GM11168 (cell line): ENCODE data around the gene NAT8.
"Not testable (repeated sequence)": the region's sequence is repeated elsewhere in the genome, so short reads cannot be mapped to it uniquely, and the experiment has no call there.

Source experiments
- in situ Hi-C: fragments of 300-500 bp; cut with MboI; formaldehyde crosslinking; loops from one replicate; pipeline ENCODE4 v1.12.0; 2022; ENCODE audit warnings: low sequenced_read_pairs; ENCODE audit not compliant: unreplicated experiment

NAT8 gene

DNA sequence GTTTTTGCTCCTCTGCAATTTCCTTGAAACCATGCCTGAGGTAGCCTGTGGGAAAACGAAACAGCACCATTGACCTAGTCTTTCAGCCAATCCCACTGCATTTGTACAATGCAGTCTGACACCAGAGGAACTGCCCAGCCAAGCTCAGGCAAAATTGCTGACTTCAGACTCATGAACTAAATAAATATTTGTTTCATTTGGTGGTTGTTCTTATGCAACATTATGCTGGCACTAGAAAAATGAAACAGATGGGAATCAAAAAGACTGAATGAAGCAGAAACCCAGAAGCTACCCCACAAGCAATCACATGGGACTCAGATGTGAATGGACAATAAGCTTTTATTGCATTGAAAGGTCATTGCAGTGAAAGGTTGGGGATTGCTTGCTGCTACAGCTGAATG is 1.7 kb downstream of the NAT8 start:
- in situ Hi-C loops, result loop anchor here (5.0 kb wide), 1 partner anchor 62 kb away; no protein-coding TSS in a partner anchor

DNA sequence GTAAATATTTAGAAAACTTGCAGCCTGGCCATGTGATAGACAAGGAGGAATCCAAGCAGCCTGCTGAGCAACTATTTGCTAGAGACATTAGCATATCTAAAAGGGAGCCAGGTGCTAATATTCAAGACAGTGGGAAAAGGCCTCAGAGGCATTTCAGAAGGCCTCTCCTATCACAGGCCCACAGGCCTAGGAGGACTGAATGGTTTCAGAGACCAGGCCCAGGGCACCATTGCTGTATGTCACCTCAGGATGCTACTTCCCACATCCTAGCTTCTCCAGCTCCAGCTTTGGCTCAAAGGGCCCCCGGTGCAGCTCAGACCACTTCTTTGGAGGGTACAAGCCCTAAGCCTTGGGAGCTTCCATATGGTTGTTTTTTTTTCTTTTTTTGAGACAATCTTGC is 3.8 kb downstream of the NAT8 start:
- in situ Hi-C loops, result no loop called here

DNA sequence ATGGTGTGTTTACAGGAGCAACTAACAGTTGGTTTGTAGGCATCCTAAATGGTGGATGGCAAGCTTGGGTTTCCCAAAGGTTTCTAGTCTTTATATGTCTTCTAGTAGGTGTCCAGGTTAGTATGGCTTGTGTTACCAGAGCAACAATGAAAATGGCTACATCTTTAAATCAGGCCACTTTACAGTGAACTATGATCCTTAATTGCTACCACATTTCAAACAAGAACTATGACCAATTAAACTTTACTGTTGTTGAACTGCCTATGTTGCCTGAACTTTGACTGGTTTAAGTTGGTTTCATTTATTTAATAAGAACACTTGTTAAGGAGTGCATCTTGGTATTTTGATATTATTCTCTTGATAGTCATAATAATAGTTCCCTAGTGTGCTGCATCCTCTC is 5.2 kb downstream of the NAT8 start:
- in situ Hi-C loops, result not testable (repeated sequence)

- in situ Hi-C loops, result not testable (repeated sequence)
Observed at GRCh38 chr2:73630662-73631266, 11.5 kb downstream of the NAT8 start.

DNA sequence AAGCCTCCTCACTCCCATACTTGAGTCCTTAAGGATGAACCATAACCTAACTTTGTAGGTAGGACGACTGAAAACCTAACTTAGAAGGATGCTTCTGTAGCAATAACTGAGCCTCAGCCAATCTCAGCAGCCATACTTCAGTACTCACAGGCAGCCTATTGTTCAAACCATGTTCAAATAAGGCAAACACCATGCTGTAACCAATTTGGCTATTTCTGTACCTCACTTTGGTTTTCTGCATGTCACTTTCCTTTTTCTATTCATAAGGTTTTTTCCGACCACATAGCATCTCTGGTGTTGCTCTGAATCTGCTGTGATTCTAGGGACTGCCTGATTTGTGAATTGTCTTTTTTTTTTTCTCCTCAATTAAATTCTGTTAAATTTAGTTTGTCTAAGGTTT is 13.7 kb downstream of the NAT8 start:
- in situ Hi-C loops, result loop anchor here (5.0 kb wide), 1 partner anchor 59 kb away; no protein-coding TSS in a partner anchor

GRCh38 chr2:73626237-73626636 is 16.0 kb downstream of the NAT8 start:
- in situ Hi-C loops, result loop anchor here (5.0 kb wide), 1 partner anchor 61 kb away; no protein-coding TSS in a partner anchor

DNA sequence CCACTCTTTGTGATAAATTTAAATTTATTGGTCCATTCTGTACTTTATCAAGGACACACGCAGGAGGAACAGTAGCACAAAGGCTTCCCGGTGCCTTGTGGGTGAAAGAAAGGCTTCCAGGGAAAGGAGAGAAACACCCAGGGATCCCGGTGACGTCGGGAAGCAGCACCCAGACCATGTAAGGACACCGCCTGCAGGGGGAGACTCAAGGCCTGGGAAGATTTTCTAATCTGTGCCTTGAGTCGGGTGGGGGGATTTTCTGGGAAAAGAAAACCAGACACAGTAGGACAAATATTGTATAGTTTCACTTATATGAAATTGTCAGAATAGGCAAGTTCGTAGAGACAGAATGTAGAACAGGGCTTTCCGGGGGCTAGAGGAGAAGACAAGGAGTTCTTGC is 17.6 kb downstream of the NAT8 start:
- in situ Hi-C loops, result loop anchor here (5.0 kb wide), 1 partner anchor 63 kb away; no protein-coding TSS in a partner anchor

- in situ Hi-C loops, result not testable (repeated sequence)
Observed at GRCh38 chr2:73624036-73624435, 18.2 kb downstream of the NAT8 start.

DNA sequence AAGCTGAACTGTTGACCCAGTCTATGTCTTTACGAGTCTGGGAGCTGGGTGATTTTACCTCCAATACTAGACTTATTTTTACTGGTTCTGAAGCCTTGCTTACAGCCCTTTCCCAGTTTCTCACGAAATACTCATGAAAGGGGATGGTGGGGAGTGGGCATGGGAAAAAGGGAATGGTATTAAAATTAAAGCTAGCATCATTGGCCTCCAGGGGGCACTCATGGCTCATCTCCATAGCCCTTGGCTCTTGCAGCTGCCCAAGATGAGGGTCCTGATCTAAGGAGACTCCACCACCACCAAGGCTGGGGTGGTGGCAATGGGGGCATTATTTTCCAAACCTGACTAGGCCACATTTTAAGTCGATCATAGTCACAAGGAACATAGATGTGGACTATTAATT is 22.3 kb downstream of the NAT8 start:
- in situ Hi-C loops, result not testable (repeated sequence)

DNA sequence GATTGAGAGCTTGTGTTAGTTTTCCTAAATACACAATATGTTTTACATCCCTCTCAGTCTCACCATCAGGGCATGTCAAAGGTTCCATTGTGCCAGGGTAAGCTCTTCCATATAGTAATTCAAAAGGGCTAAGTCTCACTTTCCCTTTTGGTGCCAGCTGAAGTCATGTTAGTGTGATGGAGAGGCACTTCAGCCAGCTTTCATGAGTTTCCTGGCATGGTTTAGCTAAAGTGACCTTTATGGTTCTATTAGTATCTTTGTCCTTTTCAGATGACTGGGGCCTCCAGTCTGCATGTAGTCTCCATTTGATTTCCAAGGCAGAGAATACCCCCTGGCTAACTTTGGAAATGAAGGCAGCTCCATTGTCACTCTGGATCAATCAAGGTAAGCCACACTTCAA is 27.2 kb downstream of the NAT8 start:
- in situ Hi-C loops, result no loop called here

DNA sequence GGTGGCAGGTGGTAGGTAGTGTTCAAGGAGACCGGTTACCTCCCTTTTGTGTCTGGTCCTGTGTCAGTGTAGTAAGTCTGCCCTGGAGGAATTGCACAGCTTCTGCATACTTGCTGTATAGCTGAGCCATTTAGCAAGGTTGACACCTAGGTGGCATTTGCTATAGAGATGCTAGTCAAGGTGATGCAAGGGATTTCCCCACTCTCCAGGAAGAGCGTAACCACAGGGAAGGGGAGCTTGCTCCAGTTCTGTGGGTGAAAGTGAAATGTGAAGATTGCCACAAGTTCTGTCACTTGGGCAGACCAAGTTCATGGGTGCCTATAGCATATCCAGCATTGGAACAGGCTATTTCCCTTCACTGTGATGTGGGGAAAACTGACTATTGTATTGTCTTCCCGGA is 28.1 kb downstream of the NAT8 start:
- in situ Hi-C loops, result no loop called here

DNA sequence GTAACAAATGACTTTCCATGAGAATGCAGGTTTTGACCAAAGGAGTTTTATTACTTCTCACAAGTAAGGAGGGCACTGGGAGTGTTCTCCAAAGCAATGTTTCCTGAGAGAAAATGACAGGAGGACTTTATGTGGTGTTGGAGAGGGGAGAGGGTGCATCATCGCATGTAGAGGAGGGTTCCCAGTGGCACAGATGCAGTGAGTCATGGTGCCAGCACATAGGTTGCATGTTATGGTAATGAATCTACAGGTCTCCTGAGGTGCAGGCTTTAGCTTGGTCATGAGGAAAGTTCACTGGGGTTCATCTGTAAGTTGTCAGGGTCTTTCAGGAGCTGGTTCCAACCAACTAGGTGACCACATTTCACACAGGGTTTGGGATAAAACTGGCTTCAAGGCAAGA is 30.4 kb downstream of the NAT8 start:
- in situ Hi-C loops, result no loop called here

DNA sequence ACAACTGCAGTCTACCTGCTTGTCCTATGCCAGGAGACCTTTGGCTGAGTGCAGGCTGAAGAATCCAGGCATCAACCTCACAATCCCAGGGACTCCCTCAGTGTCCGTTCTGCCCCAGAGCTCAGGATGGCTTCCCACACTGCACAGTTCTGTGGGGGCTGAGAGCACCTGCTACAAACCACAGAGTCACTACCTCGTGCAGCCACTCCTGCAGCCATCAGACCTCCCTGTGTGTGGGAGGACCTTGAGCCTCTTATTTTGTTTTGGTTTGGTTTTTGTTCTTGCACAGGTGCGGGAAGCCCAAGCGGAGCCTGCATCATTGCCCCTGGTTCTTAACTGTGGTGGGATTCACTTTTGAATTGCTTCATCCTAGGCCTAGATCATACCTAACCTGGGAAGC is 31.0 kb downstream of the NAT8 start:
- in situ Hi-C loops, result no loop called here

GRCh38 chr2:73610111-73610510 is 32.1 kb downstream of the NAT8 start:
- in situ Hi-C loops, result no loop called here

DNA sequence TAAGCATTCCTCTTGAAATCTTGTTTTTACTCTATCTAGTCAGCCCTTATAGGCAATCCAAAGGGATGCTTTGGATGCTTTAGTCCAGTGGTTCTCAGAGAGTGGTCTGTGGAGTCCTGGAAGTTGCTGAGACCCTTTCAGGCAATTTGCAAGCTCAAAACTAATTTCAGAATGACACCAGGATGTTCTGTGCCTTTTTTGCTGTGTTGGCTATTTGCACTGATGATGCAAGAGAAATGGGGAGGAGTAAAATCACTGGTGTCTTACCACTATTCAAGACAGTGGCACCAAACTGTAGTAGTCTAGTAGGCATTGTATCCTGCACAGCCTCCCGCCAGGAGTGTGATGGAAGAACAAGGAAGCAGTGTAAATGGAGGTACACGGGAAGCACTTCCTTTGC is 37.6 kb downstream of the NAT8 start:
- in situ Hi-C loops, result not testable (repeated sequence)

DNA sequence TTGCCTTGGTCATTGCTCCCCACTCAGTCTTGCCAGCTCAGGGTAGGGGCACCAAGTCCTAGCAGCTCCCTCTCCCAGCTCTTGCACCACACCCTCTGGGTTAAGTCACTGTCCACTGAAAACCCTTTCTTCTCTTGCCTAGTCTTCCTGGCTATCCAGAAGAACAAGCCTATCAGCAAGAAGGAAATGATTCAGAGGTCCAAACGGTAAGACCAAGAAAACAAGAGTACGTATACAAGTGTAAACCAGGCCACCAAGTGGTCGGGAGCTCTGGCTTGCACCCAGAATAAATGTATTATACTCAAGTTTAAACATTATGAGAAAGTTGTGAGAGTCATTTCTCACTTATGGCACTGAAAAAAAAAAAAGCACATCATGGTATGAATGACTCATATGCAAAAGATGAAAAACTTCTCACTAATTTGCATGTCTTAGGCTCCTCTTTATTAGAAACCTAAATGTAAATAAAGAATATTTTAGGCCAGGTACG is 39.1 kb downstream of the NAT8 start:
- in situ Hi-C loops, result not testable (repeated sequence)

DNA sequence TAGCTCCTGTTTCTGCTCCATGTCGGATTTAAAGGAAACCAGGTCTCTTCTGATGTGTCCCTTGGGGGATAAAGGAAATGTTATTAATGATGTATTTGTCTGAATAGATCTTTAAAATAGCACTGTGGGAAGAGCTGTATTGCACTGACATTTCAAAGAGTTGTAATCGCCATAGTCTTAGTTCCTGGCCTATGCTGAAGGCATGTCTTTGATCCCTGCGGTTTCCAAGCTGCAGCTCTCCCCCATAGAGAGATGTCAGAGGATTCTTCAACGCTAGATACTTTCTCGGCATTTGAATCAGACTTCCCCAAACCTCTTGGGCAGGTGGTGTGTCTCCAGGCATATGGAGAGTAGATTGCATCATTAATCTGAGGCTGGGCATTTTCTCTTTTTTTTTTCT is 40.4 kb downstream of the NAT8 start:
- in situ Hi-C loops, result no loop called here

DNA sequence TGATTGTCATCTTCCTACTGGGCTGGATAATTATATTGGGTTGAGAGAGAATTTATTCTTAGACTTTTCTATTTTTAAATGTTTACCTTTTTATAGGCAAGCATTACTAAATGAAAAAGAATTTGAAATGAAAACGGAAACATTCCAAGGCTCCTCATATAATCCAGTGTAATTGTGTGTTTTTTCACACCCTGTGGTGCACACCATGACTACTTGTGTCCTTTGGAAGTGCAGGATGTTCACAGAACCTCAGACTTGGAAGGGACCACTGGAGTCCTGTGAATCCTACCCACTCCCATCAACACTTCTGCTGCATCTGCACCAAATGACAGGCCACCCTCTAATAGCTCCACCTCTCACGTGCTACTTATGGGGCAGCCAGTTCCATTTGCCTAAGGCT is 48.0 kb downstream of the NAT8 start:
- in situ Hi-C loops, result no loop called here

DNA sequence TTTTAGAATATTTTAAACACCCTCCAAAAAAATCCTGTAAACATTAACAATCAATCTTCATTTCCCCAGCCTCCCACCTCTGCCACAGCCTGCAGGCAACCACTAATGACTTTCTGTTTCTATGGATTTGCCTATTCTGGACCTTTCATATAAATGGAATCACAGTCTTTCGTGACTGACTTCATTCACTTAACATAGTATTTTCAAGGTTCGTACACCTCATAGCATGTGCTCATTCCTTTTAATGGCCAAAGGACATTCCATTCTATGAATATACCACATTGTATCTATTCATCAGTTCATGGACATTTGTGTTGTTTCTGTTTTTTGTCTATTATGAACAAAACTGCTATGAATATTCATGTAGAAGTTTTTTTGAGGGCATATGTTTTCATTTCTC is 48.5 kb downstream of the NAT8 start:
- in situ Hi-C loops, result no loop called here
